GM12892 (cell line): Measurements from ENCODE around the gene IL36A.

Experiments used
- POLR2A ChIP-seq: IDR thresholded peaks from 2 replicates; pipeline ENCODE4 v1.6.1; 2011; ENCODE audit warnings: low read depth, low read length, control low read depth
- POLR2AphosphoS5 ChIP-seq: IDR thresholded peaks from 2 replicates; pipeline ENCODE4 v1.6.1; 2011; ENCODE audit warnings: low read depth, low read length, control low read depth

- TF ChIP-seq POLR2A, result no peak
- TF ChIP-seq POLR2AphosphoS5, result no peak
These were observed 22.4 kb downstream of the IL36A start for GRCh38 chr2:113027691-113028090.
